NCI-H146 treated with DMSO at 0.1 percent for 48 hours (cell line): ENCODE data around the gene AADACL3.

ENCODE experiments used
- DNase-seq: peaks from one replicate; lab custom pipeline; 2025; ENCODE audit not compliant: unreplicated experiment; lab: John Stamatoyannopoulos, UW

The AADACL3 gene

GRCh38 chr1:12764016-12764415 is 48.1 kb downstream of the AADACL3 start:
- DNase-seq, result no peak

GRCh38 chr1:12769031-12769430 is 53.1 kb downstream of the AADACL3 start:
- DNase-seq, result no peak

GRCh38 chr1:12769976-12770505 is 54.1 kb downstream of the AADACL3 start:
- no peak for DNase-seq

DNA sequence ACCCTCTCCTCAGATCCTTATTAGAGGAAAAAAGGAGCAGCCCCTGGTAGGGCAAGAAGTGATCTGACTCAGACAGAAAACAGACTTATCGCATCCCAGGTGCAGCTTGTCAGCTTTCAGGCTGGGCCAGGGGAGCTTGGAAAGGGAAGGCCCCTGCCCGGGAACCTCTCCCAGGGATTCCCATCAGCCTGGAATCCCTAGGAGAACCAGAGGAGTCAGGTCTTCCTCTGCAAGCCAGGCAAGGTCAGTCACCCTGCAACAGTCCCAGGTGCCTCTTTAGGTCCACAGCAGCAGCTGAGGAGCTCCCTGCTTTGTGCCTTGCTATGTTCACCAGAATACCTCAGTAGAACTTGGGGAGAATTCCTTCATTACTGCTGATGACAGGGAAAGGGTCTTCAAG is 54.7 kb downstream of the AADACL3 start:
- DNase-seq, result no peak

GRCh38 chr1:12771186-12771585 is 55.3 kb downstream of the AADACL3 start:
- no peak for DNase-seq

DNA sequence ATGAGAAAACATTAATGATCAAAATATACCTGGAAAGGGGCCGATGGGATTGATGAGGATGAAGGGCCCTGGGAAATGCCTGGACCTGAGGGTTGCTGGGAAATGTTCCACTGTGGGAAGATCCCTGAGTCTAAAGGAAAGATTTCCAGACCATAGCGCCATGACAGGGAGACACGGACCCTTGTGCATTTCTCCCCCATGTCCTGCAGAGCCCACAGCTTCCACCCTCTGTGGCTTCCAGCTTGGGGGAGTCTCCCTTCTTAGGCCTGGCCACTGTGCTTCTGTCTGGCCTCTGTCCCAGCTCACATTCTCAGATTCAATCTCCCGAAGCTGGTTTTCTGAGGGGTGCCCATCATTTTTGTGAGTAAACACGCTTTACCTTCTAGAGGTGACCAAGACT is 56.6 kb downstream of the AADACL3 start:
- DNase-seq, result no peak

DNA sequence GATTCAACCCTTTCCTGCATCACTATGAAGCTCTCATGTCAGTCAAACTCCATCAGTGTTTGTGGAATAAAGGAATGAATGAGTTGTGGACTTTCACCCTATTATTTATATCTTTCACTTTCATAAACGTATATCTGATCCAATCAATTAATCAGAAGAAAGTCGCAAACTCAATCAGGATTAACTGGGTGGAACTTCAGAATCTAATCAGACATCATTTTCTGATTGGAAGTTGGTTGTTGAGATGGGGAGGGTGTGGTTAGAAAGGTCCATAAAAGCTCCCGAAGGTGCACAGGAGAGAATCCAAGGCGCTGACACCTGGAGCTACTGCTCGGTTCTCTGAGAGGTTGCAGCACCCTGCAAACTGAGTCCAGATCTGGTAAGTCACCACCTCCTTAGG is 57.5 kb downstream of the AADACL3 start, which contains the start of gene PRAMEF12:
PRAMEF12 (plus strand) TSS at position 301 of the 400 bp plus-strand sequence. CDS start 1,130 bp downstream, outside the sequence.
- no peak for DNase-seq

DNA sequence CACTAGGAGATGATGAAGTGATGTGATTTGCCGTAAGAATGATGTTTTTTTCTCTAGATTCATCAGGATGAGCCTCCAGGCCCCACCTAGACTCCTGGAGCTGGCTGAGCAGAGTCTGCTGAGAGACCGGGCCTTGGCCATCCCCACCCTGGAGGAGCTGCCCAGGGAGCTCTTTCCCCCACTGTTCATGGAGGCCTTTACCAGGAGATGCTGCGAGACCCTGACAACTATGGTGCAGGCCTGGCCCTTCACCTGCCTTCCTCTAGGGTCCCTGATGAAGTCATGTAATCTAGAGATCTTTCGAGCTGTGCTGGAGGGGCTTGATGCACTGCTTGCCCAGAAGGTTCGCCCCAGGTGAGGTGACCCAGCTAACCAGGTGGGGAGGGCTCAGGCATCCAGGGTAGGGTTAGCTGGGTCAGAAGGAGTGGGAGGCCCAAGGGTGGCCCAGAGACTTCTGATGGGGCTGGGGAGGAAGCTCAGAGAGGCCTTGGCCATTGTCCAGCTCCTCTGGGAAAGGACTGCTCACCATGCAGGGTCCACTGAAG is 59.0 kb downstream of the AADACL3 start:
- no peak for DNase-seq

- no peak for DNase-seq
Observed at GRCh38 chr1:12775443-12775842, 59.5 kb downstream of the AADACL3 start.

- no peak for DNase-seq
Observed at GRCh38 chr1:12776801-12777557, 61.1 kb downstream of the AADACL3 start.
